HEK293T (cell line): ENCODE measurements around the gene CBFA2T3.

Experiments used
- CTCF ChIA-PET: fragments of 350-600 bp; formaldehyde crosslinking; extraction: SDS; loops from one replicate; lab custom pipeline; 2021; ENCODE audit warnings: antibody characterized with exemption, inconsistent platforms; lab: Yijun Ruan, JAX
- POLR2A ChIA-PET: fragments of 350-600 bp; formaldehyde crosslinking; extraction: SDS; loops from one replicate; lab custom pipeline; 2020; ENCODE audit warnings: antibody characterized with exemption, inconsistent platforms; lab: Yijun Ruan, JAX
- DNase-seq: peaks from one replicate; pipeline ENCODE4 v3.0.0; 2012; ENCODE audit warnings: mixed read lengths; ENCODE audit errors: extremely low spot score
- ARNT ChIP-seq: fragments of 450-650 bp; IDR thresholded peaks from 2 replicates; pipeline ENCODE4 v1.6.1; 2017; ENCODE audit warnings: mild to moderate bottlenecking
- BHLHE40 ChIP-seq: fragments of 450-650 bp; IDR thresholded peaks from 2 replicates; pipeline ENCODE4 v1.6.1; 2016; ENCODE audit warnings: mild to moderate bottlenecking, moderate library complexity, borderline replicate concordance
- CTBP1 ChIP-seq: fragments of 450-650 bp; IDR thresholded peaks from 2 replicates; pipeline ENCODE4 v1.6.1; 2016; ENCODE audit warnings: borderline replicate concordance
- ELF4 ChIP-seq: fragments of 450-650 bp; IDR thresholded peaks from 2 replicates; pipeline ENCODE4 v1.6.1; 2017; ENCODE audit warnings: antibody characterized with exemption
- FOXA1 ChIP-seq: fragments of 450-650 bp; IDR thresholded peaks from 2 replicates; pipeline ENCODE4 v1.6.1; 2016; ENCODE audit warnings: mild to moderate bottlenecking
- FOXK2 ChIP-seq: fragments of 450-650 bp; IDR thresholded peaks from 2 replicates; pipeline ENCODE4 v1.6.1; 2016; ENCODE audit warnings: mild to moderate bottlenecking
- FOXM1 ChIP-seq: fragments of 450-650 bp; IDR thresholded peaks from 2 replicates; pipeline ENCODE4 v1.6.1; 2017; ENCODE audit warnings: mild to moderate bottlenecking, borderline replicate concordance
- HDGF ChIP-seq: fragments of 450-650 bp; IDR thresholded peaks from 2 replicates; pipeline ENCODE4 v1.6.1; 2017; ENCODE audit warnings: antibody characterized with exemption, borderline replicate concordance
- L3MBTL2 ChIP-seq: fragments of 450-650 bp; conservative IDR thresholded peaks from 2 replicates; pipeline ENCODE4 v1.6.1; 2016; ENCODE audit warnings: mild to moderate bottlenecking
- LEF1 ChIP-seq: fragments of 450-650 bp; IDR thresholded peaks from 2 replicates; pipeline ENCODE4 v1.6.1; 2017; ENCODE audit warnings: mild to moderate bottlenecking, borderline replicate concordance
- NFRKB ChIP-seq: fragments of 450-650 bp; IDR thresholded peaks from 2 replicates; pipeline ENCODE4 v1.6.1; 2016; ENCODE audit warnings: mild to moderate bottlenecking, moderate library complexity
- PKNOX1 ChIP-seq: fragments of 450-650 bp; IDR thresholded peaks from 2 replicates; pipeline ENCODE4 v1.6.1; 2016
- SP1 ChIP-seq: fragments of 450-650 bp; IDR thresholded peaks from 2 replicates; pipeline ENCODE4 v1.6.1; 2017
- SUZ12 ChIP-seq: fragments of 450-650 bp; IDR thresholded peaks from 2 replicates; pipeline ENCODE4 v1.6.1; 2016; ENCODE audit warnings: mild to moderate bottlenecking
- TARDBP ChIP-seq: fragments of 450-650 bp; IDR thresholded peaks from 2 replicates; pipeline ENCODE4 v1.6.1; 2016
- ZNF384 ChIP-seq: fragments of 450-650 bp; IDR thresholded peaks from 2 replicates; pipeline ENCODE4 v1.6.1; 2016

CBFA2T3 gene

DNA sequence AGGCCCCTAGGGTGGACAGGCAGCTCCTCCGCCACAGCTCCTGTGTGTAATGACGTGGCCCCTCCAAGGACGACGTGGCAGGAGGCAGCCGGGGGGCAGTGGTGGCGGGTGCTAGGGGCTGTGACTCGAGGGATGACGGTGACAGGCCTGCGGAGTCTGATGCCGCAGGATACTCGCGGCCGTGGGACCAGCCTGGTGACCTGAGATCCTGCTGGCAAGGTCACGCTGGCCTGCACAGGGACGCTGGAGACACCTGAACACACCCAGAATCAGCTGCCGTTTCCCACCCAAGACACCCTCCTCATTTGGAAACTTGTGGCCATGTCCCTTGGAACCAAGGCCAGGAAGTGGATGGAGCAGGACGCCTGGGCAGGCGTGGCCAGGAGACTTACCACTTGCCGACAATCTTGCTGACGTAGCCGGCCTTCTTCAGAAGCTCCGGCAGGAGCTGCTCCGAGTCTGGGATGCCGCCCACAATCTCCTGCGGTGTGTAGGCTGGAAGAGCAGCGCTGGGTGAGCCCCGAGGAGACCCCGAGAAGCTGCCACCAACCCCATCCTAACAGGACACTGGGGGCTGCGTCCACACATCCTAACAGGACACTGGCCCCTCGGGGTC is 136.3 kb downstream of the CBFA2T3 start:
- DNase-seq = no peak
- ChIA-PET CTCF (no interaction called here), POLR2A (interaction anchor here (1.0 kb wide), 1 partner anchor 17 kb away, joined by 3 read pairs; no protein-coding TSS in a partner anchor)
- TF ChIP-seq FOXA1 (no peak), ELF4 (no peak), ZNF384 (no peak), CTBP1 (no peak), PKNOX1 (no peak), BHLHE40 (no peak), ARNT (no peak), HDGF (no peak)

- no peak for DNase-seq
- POLR2A ChIA-PET = interaction anchor here (1.0 kb wide), 1 partner anchor 18 kb away, joined by 3 read pairs; no protein-coding TSS in a partner anchor
- TF ChIP-seq PKNOX1 (no peak), L3MBTL2 (no peak), ZNF384 (no peak), ARNT (no peak), NFRKB (no peak), FOXK2 (no peak), CTBP1 (no peak), HDGF (no peak), SP1 (no peak), SUZ12 (no peak), LEF1 (no peak), TARDBP (no peak), FOXM1 (no peak), FOXA1 (no peak), BHLHE40 (no peak), ELF4 (no peak)
- CTCF ChIA-PET = no interaction called here
These were observed 137.0 kb downstream of the CBFA2T3 start for GRCh38 chr16:88839745-88840599.

- CTCF ChIA-PET = no interaction called here
- POLR2A ChIA-PET = no interaction called here
These were observed 137.9 kb downstream of the CBFA2T3 start for GRCh38 chr16:88839026-88839529.

DNA sequence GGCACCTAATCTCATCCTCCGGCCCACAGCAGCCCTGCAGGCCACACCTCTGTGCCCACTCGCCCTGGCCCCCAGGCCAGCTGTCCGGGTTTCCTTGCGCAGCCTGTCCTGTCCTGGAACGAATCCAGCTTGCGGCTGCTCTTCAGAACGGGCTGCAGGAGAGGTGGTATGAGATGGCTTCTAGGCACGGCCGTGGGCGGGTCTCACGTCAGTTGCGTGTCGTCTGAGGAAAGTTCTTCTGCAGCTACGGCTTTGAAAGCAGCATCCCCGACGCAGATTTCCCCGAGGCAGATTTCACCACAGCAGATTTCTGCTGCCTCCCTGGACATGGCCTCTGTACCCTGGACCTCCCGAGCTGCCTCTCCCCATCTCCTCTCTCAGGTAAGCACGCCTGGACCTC is 138.4 kb downstream of the CBFA2T3 start:
- CTCF ChIA-PET = no interaction called here
- TF ChIP-seq FOXK2 = no peak
- no peak for TF ChIP-seq FOXA1
- POLR2A ChIA-PET = no interaction called here
- DNase-seq = no peak

More at GRCh38 chr16:88839026-88839529, 137.9 kb downstream of the CBFA2T3 start:
- no peak for TF ChIP-seq FOXA1
- TF ChIP-seq TARDBP = no peak
- TF ChIP-seq ZNF384 = no peak
- TF ChIP-seq BHLHE40 = no peak
- TF ChIP-seq LEF1 = no peak
- no peak for TF ChIP-seq SUZ12
- TF ChIP-seq HDGF = no peak
- no peak for TF ChIP-seq FOXM1
- no peak for TF ChIP-seq FOXK2
- TF ChIP-seq ELF4 = no peak
- TF ChIP-seq CTBP1 = no peak
- TF ChIP-seq L3MBTL2 = no peak
- TF ChIP-seq NFRKB = no peak
- no peak for TF ChIP-seq SP1
- no peak for TF ChIP-seq PKNOX1
- TF ChIP-seq ARNT = no peak
- no peak for DNase-seq

DNA sequence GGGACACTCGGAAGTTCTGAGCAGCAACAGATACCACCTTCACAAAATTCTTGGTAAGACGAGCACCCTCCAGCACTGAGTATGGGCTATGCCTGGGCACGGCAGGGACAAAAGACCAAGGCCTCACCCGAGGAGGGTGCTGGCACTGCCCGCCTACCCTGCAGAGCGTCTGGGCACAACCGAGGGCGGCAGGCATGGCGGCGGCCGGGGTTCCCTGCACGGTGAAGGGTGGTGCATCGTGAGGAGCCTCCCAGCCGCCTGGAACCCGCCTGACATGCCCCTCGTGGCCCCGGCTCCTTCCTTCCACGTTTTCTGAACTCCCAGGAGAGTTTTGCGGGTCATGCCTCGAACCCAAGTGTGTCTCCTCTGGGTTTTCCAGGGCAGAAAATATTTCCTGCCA is 139.2 kb downstream of the CBFA2T3 start:
- TF ChIP-seq PKNOX1 = no peak
- no peak for TF ChIP-seq CTBP1
- no peak for TF ChIP-seq FOXA1
- TF ChIP-seq ELF4 = no peak
- no peak for TF ChIP-seq FOXM1
- TF ChIP-seq LEF1 = no peak
- no peak for TF ChIP-seq SP1
- TF ChIP-seq NFRKB = no peak
- POLR2A ChIA-PET = no interaction called here
- CTCF ChIA-PET = no interaction called here
- no peak for DNase-seq
